Naive B cell (primary cell): Measurements from ENCODE around the gene FCRLB. TPM values are rescaled to one million over a fixed set of nuclear protein-coding genes. Genes with fewer than 3 reads are reported as not detected.
A peak's percentile ranks its signal among the peaks of the same experiment; 100 is the strongest.

ENCODE experiments used
- ATAC-seq, 2 donors: fragments of 150-1000 bp; cut with Tn5 transposase; 2 replicates each; pipeline ENCODE4 v1.10.0; 2021; ENCODE audit warnings: low read depth in 2 of 2, mild to moderate bottlenecking in 2 of 2, moderate library complexity in 2 of 2
- DNase-seq: peaks from one replicate; pipeline ENCODE4 v3.0.0; 2022
- H3K27ac Mint-ChIP-seq, 6 donors: one replicate each; pipeline ENCODE4 v1.8.0; 2020 to 2022; ENCODE audit warnings: mild to moderate bottlenecking in 6 of 6, mixed read lengths in 6 of 6, moderate library complexity in 5 of 6, inconsistent platforms in 2 of 6
- H3K27me3 Mint-ChIP-seq, 3 donors: one replicate each; pipeline ENCODE4 v1.8.0; 2021 to 2022; ENCODE audit warnings: mixed read lengths in 3 of 3, mild to moderate bottlenecking in 1 of 3
- H3K36me3 Mint-ChIP-seq, 2 donors: one replicate each; pipeline ENCODE4 v1.8.0; 2020 to 2022; ENCODE audit warnings: mixed read lengths in 2 of 2, inconsistent platforms in 1 of 2, mild to moderate bottlenecking in 1 of 2
- H3K4me1 Mint-ChIP-seq, 3 donors: one replicate each; pipeline ENCODE4 v1.8.0; 2020 to 2022; ENCODE audit warnings: mixed read lengths in 3 of 3, inconsistent platforms in 1 of 3, mild to moderate bottlenecking in 1 of 3, moderate library complexity in 1 of 3
- H3K4me3 Mint-ChIP-seq, 8 donors: one replicate each; pipeline ENCODE4 v1.8.0; 2020 to 2022; ENCODE audit warnings: mild to moderate bottlenecking in 8 of 8, mixed read lengths in 8 of 8, moderate library complexity in 8 of 8, inconsistent platforms in 2 of 8
- H3K9me3 Mint-ChIP-seq, 7 donors: one replicate each; pipeline ENCODE4 v1.8.0; 2020 to 2022; ENCODE audit warnings: mixed read lengths in 7 of 7, mild to moderate bottlenecking in 5 of 7, inconsistent platforms in 2 of 7, moderate library complexity in 1 of 7
- polyA plus RNA-seq, 6 donors: library from polyadenylated mRNA; unstranded; fragments of 300-500 nt; fragmentation: Illumina TruSeq; gene quantifications; one replicate each; pipeline ENCODE4 v1.2.3, GENCODE V29; 2021; ENCODE audit warnings: low read depth in 6 of 6

Gene FCRLB
- polyA plus RNA-seq, 6 donors from 2014 or later, result 3.9 to 7.3 (median 5.3) TPM

- H3K27ac Mint-ChIP-seq, result peak overlapping the region in 1 of 6 donors; percentile 64
- H3K4me1 Mint-ChIP-seq, result peaks cover 33 to 43% (median 36%) of the 10 kb centered on the region in 3 donors
- no peak for DNase-seq
- no peaks in the 10 kb centered on the region for H3K27me3 Mint-ChIP-seq
- no peaks in the 10 kb centered on the region for H3K9me3 Mint-ChIP-seq
- no peaks in the 10 kb centered on the region for H3K36me3 Mint-ChIP-seq
- no peak for ATAC-seq
- no peak overlapping the region for H3K4me3 Mint-ChIP-seq
Measured at GRCh38 chr1:161736335-161736969, 15.1 kb downstream of the FCRLB start.

DNA sequence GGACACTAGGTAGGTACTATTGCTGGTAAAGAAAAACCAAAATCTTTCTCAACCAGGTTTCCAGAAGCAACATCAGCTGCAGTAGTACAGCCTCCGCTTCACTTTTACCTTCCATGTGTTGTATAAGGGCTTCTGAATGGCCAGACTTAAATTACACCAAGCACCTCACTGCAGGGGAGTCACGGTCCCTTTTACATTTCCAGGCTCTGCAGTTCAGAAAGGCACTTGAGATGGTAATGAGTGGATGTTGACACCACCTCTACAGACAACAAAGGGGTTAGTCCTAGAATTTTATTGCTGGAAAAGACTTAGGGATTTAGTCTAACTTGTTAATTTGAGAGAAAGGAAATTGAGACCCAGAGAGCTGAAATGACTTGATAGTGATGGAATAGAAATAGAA, 16.3 kb downstream of the FCRLB start:
- peak overlapping the region in 1 of 6 donors; percentile 62 for H3K27ac Mint-ChIP-seq
- ATAC-seq (no peak), DNase-seq (no peak)
- H3K9me3 Mint-ChIP-seq, result no peaks in the 10 kb centered on the region
- H3K4me3 Mint-ChIP-seq, result no peak overlapping the region
- no peaks in the 10 kb centered on the region for H3K36me3 Mint-ChIP-seq
- H3K27me3 Mint-ChIP-seq, result no peaks in the 10 kb centered on the region
- H3K4me1 Mint-ChIP-seq, result peaks cover 34 to 45% (median 37%) of the 10 kb centered on the region in 3 donors

- peak; percentile 58 for DNase-seq
- Mint-ChIP-seq H3K36me3 (no peaks in the 10 kb centered on the region), H3K4me1 (peaks cover 34 to 45% (median 37%) of the 10 kb centered on the region in 3 donors), H3K27ac (peak overlapping the region; percentile 86 to 93 (median 90)), H3K4me3 (peak overlapping the region; percentile 17 to 87 (median 56)), H3K9me3 (no peaks in the 10 kb centered on the region), H3K27me3 (peaks cover 0 to 2% (median 0%) of the 10 kb centered on the region in 3 donors)
- ATAC-seq, result peak; percentile 51 to 59
Measured at GRCh38 chr1:161738627-161739287, 17.4 kb downstream of the FCRLB start.

- Mint-ChIP-seq H3K4me3 (peak overlapping the region; percentile 5 to 87 (median 73)), H3K9me3 (no peaks in the 10 kb centered on the region), H3K27ac (peak overlapping the region; percentile 35 to 93 (median 86))
Measured at GRCh38 chr1:161739865-161740566, 18.7 kb downstream of the FCRLB start.

GRCh38 chr1:161740921-161741320, 19.6 kb downstream of the FCRLB start:
- H3K27ac Mint-ChIP-seq, result peak overlapping the region; percentile 39 to 93 (median 85)

More at GRCh38 chr1:161739865-161740566, 18.7 kb downstream of the FCRLB start:
- peaks cover 34 to 45% (median 37%) of the 10 kb centered on the region in 3 donors for H3K4me1 Mint-ChIP-seq
- H3K36me3 Mint-ChIP-seq, result no peaks in the 10 kb centered on the region
- peak; percentile 67 for DNase-seq
- ATAC-seq, result peak; percentile 70 to 75
- peaks cover 4 to 13% (median 5%) of the 10 kb centered on the region in 3 donors for H3K27me3 Mint-ChIP-seq

DNA sequence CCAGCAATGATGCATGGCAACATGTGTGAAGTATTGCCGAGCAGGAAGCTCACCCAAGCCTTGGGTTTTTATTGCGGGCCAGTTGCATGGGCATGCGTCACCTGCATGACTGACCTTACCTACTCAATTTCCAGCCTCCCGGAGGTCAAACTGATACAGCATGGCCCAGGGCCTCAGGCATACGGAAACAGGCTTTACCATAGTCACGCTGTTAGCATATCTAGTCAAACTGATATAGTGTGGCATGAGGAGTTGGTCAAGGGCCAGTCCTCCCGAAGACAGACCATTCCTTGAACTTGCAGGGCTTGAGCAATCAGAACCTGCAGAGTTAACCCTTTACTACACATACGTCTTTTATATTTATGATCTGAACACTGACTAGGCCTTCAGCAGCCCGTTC, 21.9 kb downstream of the FCRLB start:
- peaks cover 9 to 29% (median 23%) of the 10 kb centered on the region in 3 donors for H3K27me3 Mint-ChIP-seq
- no peak for ATAC-seq
- no peak overlapping the region for H3K27ac Mint-ChIP-seq
- H3K4me3 Mint-ChIP-seq, result no peak overlapping the region
- H3K9me3 Mint-ChIP-seq, result no peaks in the 10 kb centered on the region
- peaks cover 36 to 39% (median 37%) of the 10 kb centered on the region in 3 donors for H3K4me1 Mint-ChIP-seq
- DNase-seq, result no peak
- H3K36me3 Mint-ChIP-seq, result no peaks in the 10 kb centered on the region

More at GRCh38 chr1:161740921-161741320, 19.6 kb downstream of the FCRLB start:
- Mint-ChIP-seq H3K36me3 (no peaks in the 10 kb centered on the region), H3K4me1 (peaks cover 34 to 41% (median 37%) of the 10 kb centered on the region in 3 donors), H3K27me3 (peaks cover 9 to 21% (median 12%) of the 10 kb centered on the region in 3 donors), H3K4me3 (peak overlapping the region in 7 of 8 donors; percentile 10 to 87 (median 67)), H3K9me3 (no peaks in the 10 kb centered on the region)
- peak; percentile 37 to 44 for ATAC-seq
- no peak for DNase-seq

DNA sequence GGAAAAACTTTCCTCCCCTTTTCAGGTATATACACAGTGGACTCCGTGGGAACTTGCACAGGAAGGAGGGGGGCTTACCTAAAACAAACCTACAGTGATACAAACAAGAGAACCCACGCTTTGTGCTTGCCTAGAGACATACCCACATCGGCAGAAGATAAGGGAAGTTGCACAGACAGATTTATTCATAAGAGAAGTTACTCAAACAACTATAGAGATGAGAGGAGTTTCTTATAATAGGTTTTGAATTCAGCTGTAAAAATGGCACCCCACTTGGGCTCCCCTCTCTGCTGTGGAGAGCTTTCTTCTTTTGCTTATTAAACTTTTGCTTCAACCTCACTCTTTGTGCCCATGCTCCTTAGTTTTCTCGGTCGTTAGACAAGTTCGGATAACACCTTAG, 26.5 kb downstream of the FCRLB start:
- Mint-ChIP-seq H3K4me3 (peak overlapping the region in 4 of 8 donors; percentile 21 to 94 (median 50)), H3K27ac (peak overlapping the region in 1 of 6 donors; percentile 60)

DNA sequence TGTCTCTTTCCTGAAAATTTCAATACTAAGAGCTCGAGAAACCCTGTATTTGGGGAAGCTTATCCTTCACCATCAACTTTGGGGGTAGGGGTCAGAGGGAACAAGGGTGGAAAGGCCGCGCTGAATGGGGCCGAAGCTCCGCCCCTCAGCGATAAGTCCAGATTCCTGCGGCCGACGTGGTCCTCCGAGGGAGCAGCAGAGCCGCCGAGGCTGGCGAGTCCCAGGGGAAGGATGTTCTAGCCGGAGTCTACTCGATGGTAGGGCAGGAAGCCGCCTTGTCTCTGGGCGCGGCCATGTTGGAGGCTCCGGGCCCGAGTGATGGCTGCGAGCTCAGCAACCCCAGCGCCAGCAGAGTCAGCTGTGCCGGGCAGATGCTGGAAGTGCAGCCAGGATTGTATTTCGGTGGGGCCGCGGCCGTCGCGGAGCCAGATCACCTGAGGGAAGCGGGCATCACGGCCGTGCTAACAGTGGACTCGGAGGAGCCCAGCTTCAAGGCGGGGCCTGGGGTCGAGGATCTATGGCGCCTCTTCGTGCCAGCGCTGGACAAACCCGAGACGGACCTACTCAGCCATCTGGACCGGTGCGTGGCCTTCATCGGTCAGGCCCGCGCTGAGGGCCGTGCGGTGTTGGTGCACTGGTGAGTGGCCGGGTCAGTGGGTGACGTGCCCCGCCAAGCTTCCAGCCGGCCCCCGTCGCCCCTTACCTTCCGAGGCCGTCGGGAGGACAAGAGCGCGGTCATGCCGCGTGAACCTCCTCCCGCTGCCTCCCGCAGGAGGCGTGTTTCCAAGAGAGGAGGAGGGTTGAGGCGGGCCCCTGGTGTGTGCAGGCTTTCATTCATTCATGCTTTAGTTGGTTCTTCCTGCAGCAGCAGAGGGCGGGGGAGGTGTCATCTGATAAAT, 28.4 kb downstream of the FCRLB start, which contains the start of gene DUSP12:
Gene DUSP12, plus strand, starts transcription at position 278 of the 899 bp plus-strand sequence. Its CDS starts 16 bp downstream, at position 294.
- Mint-ChIP-seq H3K4me1 (peaks cover 21 to 38% (median 27%) of the 10 kb centered on the region in 3 donors), H3K4me3 (peak within 1 kb of the TSS; percentile 94 to 100 (median 98)), H3K9me3 (peaks cover 0 to 2% (median 0%) of the 10 kb centered on the region in 7 donors), H3K27me3 (peaks cover 8 to 21% (median 19%) of the 10 kb centered on the region in 3 donors), H3K27ac (peak within 1 kb of the TSS; percentile 88 to 98 (median 94)), H3K36me3 (peaks cover 10 to 13% of the 10 kb centered on the region in 2 donors)
- ATAC-seq (peak; percentile 96 to 98), DNase-seq (peak; percentile 87)

More for the DNA sequence above, 26.5 kb downstream of the FCRLB start:
- Mint-ChIP-seq H3K36me3 (no peaks in the 10 kb centered on the region), H3K27me3 (peaks cover 9 to 29% (median 23%) of the 10 kb centered on the region in 3 donors), H3K4me1 (peaks cover 21 to 35% (median 27%) of the 10 kb centered on the region in 3 donors), H3K9me3 (no peaks in the 10 kb centered on the region)
- no peak for ATAC-seq
- DNase-seq, result no peak

DNA sequence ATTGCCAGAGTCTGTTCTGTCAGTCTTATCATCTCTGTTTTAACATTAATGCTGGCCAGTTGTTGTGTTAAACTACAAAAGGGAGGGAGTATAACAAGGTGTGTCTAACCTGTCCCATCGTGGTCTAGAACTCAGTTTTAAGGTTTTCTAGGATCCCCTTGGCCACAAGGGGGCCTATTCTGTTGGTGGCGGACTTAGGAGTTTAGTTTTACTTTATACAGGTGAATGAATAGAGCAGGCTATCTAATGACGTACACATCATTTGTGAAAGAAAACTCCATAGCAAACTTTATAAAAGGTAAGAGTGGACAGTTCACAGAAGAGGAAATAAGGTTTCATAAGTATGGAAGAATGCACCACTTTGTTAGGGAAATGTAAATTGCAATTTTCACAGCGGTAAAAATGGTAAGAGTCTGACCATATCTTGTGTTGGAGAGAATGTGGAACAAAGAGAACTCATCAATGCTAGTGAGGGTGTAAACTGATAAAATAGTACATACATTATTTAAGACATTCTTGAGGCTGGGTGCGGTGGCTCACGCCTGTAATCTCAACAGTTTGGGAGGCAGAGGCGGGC, 42.3 kb downstream of the FCRLB start:
- peak; percentile 40 to 46 for ATAC-seq
- Mint-ChIP-seq H3K4me1 (peaks cover 21 to 43% (median 29%) of the 10 kb centered on the region in 3 donors), H3K4me3 (peak overlapping the region; percentile 37 to 87 (median 67)), H3K27me3 (no peaks in the 10 kb centered on the region), H3K36me3 (no peaks in the 10 kb centered on the region), H3K27ac (peak overlapping the region in 5 of 6 donors; percentile 17 to 86 (median 73)), H3K9me3 (no peaks in the 10 kb centered on the region)
- peak; percentile 33 for DNase-seq

DNA sequence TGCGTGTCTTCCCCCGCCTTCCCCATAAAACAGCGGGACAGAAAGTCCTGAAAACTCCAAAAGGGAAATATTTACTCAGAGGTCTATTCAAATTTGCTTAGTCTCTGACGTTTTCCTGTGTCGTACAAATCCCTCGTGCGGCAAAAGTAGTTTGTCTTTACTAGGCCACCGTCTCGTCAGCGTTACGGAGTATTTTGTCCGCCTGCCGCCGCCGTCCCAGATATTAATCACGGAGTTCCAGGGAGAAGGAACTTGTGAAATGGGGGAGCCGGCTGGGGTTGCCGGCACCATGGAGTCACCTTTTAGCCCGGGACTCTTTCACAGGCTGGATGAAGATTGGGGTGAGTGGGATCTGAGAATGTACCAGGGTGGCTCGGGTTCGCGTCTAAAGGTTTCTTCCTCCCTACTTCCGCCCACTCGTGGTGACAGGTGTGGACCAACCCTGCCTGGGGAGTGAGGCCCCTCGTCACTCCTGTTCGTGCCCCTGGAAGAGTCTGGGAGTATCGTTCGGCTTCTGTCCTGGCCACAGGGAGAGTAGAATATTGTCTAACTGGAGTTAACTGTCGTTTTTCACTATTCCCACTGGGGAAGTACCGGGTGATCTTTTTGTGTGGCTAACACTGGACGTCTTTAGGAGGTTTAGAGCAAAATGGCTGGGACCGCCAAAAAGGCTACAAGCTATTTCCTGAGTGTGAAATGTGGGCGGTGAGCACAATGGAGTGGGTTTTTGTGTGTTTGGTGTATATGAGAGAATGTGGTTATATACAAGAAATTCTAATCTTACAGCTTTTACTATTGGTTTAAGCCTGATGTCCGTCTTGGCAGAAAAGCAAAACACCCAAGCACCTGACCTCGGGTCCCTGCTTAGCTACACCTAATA, 45.0 kb downstream of the FCRLB start, which contains the start of gene ATF6:
Gene ATF6, plus strand, starts transcription at position 219 of the 880 bp plus-strand sequence. Its CDS starts 41 bp downstream, at position 260.
- H3K27me3 Mint-ChIP-seq, result no peaks in the 10 kb centered on the region
- H3K27ac Mint-ChIP-seq, result peak within 1 kb of the TSS; percentile 95 to 99 (median 98)
- peak; percentile 71 to 77 for ATAC-seq
- H3K4me3 Mint-ChIP-seq, result peak within 1 kb of the TSS; percentile 98 to 100 (median 99)
- peaks cover 23 to 56% (median 36%) of the 10 kb centered on the region in 3 donors for H3K4me1 Mint-ChIP-seq
- DNase-seq, result peak; percentile 82
- H3K36me3 Mint-ChIP-seq, result no peaks in the 10 kb centered on the region
- no peaks in the 10 kb centered on the region for H3K9me3 Mint-ChIP-seq

GRCh38 chr1:161768461-161768860, 47.1 kb downstream of the FCRLB start:
- Mint-ChIP-seq H3K4me3 (peak overlapping the region in 7 of 8 donors; percentile 54 to 99 (median 72)), H3K9me3 (no peaks in the 10 kb centered on the region), H3K27ac (peak overlapping the region in 1 of 6 donors; percentile 49), H3K4me1 (peaks cover 21 to 53% (median 34%) of the 10 kb centered on the region in 3 donors), H3K27me3 (no peaks in the 10 kb centered on the region), H3K36me3 (no peaks in the 10 kb centered on the region)
- ATAC-seq (no peak), DNase-seq (no peak)
